GM19043 (cell line): ENCODE measurements around the gene CDCP1.
A peak's percentile ranks its signal among the peaks of the same experiment; 100 is the strongest.
"Not testable (repeated sequence)": the region's sequence is repeated elsewhere in the genome, so short reads cannot be mapped to it uniquely, and the experiment has no call there.

Experiments
- ATAC-seq: cut with Tn5 transposase; IDR thresholded peaks from one replicate; pipeline ENCODE4 v1.9.1; 2021; ENCODE audit warnings: low read depth; ENCODE audit not compliant: unreplicated experiment

The CDCP1 gene

DNA sequence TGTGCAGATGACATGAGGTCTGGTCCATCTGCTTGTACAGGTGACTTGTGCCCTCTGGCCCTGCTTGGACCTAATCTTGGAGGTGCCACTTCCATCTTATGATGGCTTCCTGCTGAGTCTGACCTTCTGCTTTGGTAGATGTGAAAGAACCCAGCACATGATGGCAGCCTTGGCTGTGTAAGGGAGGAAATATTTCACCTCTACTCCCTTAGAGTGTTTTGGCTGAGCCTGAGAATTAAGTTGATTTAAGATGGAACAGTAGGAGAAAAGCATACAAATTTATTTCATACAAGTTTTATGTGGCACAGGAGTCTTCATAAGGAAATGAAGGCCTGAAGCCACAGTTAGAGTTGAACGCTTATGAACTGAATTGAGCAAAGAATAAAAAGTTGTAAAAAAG lies 27.6 kb upstream of the CDCP1 start:
- no peak for ATAC-seq

DNA sequence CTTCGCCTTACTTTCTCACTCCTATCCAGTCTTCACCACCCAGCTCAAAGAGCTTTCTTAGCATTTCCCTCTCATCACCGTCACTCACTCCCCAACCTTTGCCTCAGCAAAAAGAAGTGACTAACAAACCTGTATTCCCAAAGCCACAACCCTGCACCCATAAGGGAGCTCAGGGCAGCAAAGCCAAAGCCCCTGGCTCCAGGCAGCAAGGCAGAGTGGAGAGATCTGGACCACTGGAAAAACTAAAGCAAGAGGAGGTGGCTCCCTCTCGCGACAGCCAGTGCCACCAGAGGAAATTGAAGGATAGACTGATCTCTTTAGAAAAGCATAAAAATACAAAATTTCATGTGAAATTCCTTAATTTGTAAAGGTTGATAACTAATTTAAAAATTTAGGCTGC lies 25.1 kb upstream of the CDCP1 start:
- no peak for ATAC-seq

DNA sequence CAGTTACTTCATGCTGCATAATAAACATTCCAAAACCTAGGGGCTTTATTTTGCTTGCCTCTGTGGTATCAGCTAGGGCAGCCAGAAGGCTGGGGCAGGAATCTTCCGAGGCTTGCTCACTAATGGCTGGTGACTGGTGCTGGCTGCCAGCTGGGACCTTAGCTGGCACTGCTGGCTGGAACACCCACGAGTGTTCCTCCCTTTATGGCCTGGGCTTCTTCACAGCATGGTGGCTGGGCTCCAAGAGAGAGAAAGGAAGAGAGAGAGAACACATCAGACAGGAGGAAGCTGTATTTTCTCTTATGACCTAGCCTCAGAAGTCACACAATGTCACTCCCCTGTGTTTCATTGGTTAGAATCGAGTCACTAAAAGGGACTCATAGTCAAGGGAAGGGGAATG lies 23.9 kb upstream of the CDCP1 start:
- no peak for ATAC-seq

DNA sequence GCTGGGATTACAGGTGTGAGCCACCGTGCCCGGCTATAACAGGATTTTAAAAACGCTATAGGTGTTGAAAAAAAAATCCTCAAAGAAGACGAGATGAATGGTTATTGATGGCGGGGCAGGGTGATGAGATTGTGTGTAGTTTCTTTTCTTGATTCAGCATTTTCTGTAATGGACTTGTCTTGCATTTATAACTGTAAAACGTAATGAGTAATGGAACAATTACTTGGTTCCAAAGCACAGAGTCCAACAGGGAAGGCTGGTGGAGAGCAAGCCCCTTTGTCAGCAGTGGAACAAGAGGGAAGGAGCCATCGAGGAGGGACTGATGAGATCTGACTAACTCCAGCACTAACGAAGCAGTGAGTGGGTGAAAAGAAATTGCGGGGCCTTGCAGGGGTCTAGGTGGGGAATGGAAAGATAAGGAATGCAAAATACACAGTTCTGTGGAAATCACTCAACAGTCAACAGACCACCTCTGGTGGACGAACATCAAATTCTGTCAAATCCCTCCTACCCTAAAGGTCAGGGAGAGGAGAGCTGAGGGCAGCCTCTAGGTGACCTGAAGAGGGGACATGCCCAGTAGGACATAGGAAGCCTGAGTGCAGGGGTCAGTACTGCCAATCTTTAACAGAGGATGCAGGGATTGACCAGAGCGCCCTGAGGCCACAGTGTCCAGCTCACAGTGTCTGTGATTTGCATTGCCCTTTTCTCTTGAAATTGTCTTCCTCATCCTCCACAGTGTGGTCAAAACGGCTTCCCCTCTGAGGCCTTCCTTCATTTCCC lies 23.1 kb upstream of the CDCP1 start:
- ATAC-seq, result no peak

DNA sequence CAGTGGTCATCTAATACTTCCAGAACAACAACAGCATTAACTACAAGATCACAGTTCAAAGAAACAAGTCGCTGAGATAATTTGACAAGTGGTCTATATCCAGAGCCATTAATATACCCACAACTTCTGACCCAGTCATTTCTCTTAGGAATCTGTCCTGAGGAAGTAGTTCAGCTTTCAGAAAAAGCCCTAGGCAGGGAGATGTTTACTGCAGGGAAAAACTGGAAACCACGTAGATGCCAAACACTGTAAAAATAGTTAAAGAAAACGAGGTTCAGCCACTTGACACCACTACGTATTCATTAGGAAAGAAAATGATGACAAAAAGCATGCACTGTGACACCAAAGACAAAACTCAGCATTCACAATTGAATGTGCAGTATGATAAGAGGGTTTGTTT lies 22.3 kb upstream of the CDCP1 start:
- no peak for ATAC-seq

DNA sequence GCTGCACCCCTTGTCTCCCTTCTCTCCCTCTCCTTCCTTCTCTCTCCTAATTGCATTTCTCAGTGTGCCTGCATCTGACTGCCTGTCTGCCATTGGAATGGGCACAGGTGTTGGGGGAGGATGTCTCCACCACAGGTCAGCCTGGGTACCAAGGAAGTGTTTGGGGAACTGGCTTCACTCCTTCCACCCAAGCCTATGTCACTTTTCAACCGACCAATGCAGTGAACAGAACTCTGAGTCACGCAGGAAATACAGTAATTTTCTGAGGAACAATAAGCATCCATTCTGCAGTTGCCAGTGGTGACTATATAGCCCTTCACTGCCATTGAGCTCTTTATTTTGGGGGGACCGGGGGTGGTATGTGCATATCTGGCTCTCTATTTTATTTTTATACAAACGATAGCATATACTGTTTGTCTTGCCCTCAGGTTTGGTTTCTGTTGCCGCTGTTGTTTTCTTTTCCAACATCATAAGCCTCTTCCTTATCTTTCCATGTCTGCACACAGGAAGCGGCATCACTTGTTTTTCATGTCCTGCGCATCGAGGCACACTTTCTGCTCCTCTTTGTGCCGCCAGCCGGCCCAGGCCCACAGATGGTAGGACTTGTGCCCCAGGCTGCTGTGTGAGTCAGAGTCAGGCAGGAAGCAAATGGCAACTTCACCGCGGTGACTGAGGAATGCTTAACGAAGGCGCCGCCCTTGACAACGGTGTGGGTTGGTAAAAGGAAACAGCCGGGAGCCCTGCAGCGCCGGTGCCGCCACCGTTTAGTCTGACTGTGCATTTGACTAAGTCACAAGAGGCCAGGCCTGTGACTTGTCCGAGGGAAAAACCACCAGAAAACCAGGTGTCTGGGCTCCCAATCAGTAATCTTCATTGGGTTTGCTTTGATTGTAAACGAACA lies 21.1 kb upstream of the CDCP1 start:
- ATAC-seq, result peak; percentile 82

DNA sequence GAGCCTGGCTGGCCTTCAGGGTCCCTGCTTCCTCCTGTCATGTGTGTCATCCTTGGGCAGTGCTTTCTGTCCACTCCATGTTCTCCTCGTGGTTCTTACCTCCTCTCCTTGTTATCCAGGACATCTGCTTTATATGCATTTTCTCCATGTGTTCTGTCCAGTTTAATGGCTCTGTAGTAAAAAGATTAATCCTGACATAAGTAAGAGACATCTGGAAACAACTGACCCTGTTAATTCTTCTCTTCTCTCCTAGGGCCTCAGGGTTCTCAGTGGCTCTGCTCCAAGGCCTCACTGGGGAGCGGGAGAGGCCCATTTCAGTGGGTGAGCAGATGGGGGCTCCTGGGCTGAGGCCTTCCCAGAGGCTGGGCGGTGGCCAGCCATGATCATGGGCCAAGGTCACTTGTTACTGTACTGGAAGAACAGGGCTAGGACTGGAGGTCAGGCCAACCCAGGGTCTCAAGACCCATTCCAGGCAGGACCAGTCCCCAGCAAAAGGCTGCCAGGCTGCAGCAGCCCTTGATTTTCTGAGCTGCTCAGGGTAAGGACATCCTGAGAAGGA lies 20.2 kb upstream of the CDCP1 start:
- ATAC-seq, result no peak

DNA sequence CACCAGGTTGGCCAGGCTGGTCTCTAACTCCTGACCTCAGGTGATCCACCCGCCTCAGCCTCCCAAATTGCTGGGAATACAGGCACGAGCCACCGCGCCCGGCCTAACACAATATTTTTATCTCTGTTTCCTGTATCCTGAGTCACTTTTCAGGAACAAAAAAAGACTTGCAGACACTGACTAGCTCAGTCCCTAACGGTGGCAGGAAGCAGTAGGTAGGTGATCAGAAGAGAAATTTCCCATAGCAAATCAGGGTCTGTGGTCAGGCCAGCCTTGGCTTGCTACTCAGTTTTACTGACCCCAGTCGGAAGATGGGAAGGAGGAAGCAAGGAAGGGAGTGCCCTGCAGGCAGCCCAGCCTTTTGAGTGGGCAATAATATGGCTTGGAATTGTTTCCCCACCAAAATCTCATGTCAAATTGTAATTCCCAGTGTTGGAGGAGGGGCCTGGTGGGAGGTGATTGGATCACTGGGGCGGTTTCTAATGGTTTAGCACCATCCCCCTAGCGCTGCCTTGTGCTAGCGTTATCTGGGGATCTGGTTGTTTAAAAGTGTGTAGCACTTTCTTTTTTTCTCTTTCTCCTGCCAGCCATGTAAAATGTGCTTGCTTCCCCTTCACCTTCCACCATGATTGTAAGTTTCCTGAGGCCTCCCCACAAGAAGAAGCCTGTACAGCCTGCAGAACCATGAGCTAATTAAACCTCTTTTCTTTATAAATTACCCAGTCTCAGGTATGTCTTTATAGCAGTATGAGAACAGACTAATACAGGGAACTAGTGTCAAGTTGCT lies 19.5 kb upstream of the CDCP1 start:
- no peak for ATAC-seq

DNA sequence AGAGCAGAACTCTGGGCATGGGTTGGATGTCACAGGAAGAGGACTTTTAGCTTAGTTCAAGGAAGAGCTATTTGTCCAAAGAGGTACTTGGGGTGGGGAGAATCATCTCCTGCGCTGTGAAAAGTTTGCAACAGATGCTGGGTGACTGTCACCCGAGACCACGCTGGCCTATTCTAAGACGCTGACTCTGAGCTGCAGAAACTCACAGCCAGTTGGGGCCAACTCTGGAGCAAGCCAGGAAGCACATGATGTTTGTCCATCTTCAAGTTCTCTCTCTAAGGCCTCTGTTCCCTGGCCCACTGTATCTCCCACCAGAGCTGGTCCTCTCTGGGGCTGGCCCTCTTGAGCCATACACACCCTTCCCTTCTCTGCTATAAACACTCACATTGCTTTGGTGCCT lies 17.9 kb upstream of the CDCP1 start:
- no peak for ATAC-seq

DNA sequence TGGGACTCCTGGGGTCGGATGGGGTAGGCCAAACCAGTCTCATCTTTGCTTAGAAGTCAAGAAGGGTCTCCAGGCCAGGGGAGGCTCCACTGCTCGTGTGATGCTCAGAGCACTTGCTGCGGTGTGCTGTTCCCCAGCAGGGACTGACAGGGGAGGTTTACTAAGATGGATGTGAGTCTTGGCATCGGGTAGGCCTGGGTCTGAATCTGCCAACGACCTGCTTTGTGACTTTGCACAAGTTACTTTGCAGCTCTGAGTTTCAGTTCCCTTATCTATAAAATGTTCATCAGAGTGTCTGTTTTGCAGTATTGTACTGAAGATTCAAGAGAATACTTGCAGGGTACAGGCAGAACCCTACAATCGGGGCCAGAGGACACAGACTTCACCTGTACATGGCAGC lies 17.3 kb upstream of the CDCP1 start:
- no peak for ATAC-seq

DNA sequence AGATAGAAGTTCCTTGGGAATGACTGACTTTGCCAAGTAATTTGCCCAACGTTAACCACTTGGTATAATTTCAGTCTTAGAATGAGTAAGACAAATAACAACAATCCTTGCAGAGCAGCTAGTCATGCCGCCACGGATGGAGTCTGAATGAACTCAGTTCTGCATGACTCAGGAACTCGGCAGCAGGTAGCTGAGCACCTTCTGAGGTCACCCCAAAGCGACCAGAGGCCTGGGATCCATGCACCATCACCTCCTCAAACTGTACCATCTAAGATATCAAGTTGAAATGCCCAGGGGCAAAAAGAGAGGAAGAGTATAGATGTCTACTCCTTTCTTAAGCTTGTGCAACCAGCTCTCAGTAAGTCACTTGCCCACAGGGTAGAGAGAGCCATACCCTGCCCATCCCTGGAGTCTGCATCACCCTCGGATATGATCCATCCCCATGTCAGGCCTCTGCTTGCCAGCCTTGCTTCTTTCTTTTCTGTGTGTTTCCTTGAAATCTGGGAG lies 8.5 kb upstream of the CDCP1 start:
- ATAC-seq, result no peak

DNA sequence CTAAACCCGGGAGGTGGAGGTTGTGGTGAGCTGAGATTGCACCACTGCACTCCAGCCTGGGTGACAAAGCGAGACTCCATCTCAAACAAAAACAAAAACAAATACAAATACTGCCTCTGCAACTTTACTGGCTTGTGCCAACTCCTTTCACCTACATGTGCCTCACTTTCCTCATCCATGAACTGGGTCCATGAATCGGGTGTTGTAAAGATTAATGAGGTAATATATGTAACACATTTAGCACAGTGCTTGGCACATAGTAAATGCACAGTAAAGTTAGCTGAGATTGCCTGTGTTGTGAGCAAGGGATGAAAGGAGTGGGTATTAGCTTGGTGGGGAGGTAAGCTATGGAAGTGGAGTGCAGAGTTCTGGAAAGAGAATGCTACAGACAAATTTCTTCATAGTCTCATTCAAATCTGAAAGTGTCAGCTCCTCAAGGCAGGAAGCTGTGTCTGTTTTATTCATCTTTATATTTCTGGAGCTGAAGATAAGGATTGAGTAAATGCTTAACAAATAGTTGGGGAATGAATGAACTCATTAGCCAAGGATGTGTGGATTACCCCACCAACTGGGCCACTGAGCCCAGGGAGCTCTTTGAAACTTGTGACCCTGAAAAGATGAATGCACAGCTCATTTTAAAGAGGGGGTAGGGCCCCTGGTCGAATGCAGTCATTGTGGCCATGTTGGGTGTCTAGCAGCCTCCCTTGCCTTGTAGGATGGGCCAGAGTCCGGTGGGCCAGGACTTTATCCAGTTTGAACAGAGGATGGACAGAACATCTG lies 7.7 kb upstream of the CDCP1 start:
- ATAC-seq, result no peak

DNA sequence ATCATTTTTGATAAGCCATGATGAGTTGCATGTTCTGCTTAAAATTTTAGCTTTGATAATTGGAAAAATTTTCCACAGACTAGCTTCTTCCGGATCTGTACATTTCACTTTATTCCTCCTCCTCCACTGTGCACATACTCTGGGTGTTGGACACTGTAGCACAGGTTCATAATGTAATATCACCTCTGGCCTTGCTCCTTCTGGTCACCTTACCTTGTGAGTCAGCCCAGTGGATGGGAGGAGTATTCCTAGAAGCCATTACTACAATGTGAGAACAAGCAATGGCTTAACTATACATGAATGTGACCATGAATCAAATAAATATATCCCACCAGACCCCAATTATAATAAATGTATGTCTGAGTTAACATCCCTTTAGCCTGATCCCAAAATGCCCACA lies 6.1 kb upstream of the CDCP1 start:
- no peak for ATAC-seq

DNA sequence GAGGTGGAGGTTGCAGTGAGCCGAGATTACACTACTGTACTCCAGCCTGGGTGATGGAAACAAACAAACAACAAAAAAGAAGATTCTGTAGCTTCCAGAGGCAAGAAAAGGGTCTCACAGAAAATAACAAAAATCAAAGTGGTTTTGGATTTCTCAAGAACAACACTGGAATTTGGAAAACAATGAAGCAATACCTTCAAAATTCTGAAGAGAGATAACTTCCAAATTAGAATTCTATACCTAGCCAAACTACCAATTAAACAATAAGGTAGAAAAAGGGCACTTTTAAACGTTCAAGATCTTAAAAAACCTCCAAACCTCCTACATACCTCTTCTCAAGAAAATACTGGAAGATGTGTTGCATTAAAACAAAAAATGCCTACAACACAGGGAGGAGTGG lies 4.9 kb upstream of the CDCP1 start:
- ATAC-seq, result no peak

DNA sequence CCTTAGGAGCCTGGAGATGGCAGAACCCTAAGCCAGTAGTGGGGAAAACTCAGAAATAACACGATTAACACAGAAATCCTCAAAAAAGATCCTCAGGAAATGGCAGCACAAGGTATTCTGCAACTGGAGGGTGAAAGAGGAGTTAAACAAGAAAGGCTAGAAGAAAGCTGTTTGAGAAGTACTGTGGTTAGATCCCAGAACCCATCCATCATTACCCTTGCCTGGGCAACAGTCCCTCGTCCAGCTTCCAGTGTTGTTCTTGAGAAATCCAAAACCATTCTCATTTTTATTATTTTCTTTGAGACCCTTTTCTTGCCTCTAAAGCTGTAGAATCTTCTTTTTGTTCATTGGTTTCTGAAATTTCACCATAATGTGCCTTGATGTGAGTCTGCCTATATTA lies 2.7 kb upstream of the CDCP1 start:
- no peak for ATAC-seq

DNA sequence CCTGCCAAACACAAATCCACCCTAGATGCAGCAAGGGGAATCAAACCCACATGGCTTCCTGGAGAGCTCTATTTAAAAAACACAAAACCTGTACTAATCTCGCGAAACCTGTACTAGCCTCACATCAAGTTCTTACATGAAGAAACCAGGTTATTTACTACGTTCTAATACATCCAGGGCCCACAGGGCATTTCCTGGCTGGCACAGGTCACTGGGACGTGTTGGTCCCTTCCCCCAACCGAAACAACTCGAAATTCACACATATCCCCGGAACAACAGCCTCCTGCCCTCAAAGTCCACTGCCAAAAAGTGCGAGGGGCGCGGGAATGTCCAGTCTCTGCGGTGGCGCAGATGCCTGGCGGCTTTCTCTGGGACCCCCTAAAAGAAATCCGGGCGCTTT lies 955 bp downstream of the CDCP1 start:
- ATAC-seq, result no peak

DNA sequence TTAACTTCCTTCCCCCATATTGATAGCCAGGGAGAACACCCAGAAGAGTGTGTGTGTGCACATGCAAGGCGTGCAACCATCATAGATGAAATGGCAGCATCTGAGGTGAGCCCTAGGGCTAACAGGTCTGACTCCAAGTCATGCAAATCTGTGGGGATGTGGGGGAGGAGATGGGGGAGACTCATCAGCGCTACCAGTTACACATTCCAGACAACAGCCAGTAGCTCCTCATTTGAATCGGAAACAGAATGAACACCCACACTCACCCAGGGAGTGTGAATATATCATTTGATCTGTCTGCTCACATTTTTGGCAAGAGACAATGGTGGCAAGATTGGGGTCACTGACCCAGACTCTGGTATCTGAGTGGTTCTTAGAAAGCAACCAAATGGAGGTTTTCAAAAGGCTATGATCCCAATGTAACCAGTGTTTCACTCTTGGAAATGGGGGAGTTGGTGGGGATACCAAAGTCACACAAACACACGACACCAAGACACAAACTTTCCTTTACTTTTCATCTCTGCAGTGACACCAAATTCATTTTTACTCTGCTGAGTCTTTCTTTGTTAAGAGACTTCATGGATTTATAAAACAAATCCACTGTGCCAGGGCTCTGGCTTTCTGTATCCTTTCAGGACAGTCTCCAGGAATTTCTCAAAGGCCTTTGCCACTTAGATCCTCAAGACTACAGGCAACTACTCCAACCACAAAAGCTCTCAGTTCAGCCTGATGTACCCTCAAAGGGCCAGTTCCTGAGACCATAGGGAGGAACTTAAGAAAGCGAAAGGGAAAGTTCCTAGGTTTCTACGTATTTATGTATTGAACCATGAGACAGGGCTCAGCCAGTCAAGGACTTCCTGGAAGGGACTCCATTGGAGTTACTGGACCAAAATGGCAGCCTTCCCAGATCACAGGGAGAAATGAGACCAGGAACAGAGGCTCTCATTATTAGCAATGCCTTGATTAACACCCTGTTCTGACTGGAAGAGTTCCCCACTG lies 2.2 kb downstream of the CDCP1 start:
- ATAC-seq, result no peak

DNA sequence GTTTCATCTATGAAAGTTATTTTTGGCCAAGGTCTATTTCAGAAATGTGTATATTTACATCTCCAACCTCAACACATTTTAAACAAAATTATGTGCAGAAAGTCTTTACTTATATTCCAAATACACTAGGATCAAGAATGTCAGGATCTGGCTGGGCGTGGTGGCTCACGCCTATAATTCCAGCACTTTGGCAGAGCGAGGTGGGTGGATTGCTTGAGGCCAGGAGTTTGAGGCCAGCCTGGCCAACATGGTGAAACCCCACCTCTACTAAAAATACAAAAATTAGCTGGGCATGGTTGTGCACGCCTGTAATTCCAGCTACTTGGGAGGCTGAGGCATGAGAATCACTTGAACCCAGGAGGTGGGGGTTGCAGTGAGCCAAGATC lies 5.4 kb downstream of the CDCP1 start:
- ATAC-seq, result not testable (repeated sequence)
